Measurements from ENCODE around the gene CHD9NB. TPM values are rescaled to one million over a fixed set of nuclear protein-coding genes. Genes with fewer than 3 reads are reported as not detected.
A peak's percentile ranks its signal among the peaks of the same experiment; 100 is the strongest.

Gene CHD9NB
- 10 to 100 TPM in 1 of 5 donors, 1 to 10 TPM in 4; 2.0 to 12.1 (median 7.9) TPM for polyA plus RNA-seq (ENCODE audit: insufficient read depth in 1 of 5, insufficient read length in 5 of 5, low replicate concordance in 1 of 5)
- long read RNA-seq, donor 1, partial matches to known transcripts, result 16 of 16 reads
- long read RNA-seq, donor 1, other reads (novel, unspliced or antisense), result 0 of 16 reads
- long read RNA-seq, donor 2, result 0 reads
- long read RNA-seq, donor 3, partial matches to known transcripts, result 13 of 13 reads
- long read RNA-seq, donor 3, other reads (novel, unspliced or antisense), result 0 of 13 reads
- long read RNA-seq, donor 4, result 0 reads
- long read RNA-seq, donor 5, result 0 reads
- long read RNA-seq, donor 6, result 0 reads
- long read RNA-seq, donor 7, partial matches to known transcripts, result 98 of 98 reads
- long read RNA-seq, donor 7, other reads (novel, unspliced or antisense), result 0 of 98 reads
- long read RNA-seq, donor 8, result 0 reads

DNA sequence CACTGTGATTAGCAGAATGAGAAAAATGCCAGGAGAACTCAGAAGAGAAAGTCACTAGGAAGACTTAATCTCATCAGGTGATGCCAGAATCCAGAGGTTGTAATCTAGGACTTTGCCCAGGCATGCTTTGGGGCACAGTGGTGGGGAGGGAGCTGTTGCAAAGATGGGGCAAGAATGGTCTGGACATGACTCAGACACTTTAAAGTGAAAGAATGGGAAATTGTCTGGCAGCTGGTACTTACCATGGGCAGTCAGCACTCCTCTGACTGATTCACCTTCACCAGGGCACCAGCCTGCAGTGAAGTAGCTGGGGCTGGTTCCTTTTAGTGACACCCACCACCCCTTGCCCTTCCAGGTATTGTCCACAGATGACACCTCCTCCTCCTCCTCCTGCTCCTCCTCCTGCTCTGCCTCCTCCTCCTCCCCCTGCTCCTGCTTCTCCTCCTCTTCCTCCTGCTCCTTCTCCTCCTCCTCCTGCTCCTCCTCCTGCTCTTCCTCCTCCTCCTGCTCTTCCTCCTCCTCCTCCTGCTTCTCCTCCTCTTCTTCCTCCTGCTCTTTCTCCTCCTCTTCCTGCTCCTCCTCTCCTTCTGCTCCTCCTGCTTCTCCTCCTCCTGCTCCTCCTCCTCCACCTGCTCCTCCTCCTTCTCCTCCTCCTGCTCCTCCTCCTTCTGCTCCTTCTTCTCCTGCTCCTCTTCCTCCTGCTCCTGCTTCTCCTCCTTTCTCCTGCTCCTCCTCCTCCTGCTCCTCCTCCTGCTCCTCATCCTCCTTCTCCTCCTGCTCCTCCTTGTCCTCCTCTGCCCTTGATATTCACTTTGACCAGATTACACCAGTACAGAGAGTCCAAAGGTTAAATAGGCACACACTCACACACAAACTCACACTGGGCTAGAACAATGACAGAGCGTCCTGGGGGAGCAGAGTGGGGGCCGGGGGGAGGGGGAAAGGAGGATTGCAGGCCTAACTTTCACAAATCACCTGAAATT is at the start of gene CHD9NB:
CHD9NB (minus strand) TSS at position 379 of the 983 bp plus-strand sequence. CDS start 8,739 bp downstream, outside the sequence.
- DNase-seq, result no peak

DNA sequence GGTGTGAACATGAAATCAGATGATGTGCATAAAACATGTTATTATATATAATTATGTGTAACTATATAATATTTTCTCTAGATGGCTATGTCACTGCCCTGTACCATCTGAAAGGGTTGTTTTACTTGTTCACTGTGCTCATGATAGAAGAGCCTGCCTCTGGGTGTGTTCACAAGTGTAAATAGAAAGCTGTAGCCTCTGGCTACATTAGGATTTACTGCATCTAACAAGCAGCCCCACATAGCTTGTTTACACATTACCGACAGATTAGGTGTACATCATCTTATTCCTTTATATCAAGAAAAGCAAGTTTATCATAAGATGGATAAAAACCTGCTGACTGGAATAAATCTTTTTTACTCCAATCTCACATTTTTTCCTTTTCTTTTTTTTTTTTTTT is 48.2 kb upstream of the CHD9NB start:
- DNase-seq, result no peak

DNA sequence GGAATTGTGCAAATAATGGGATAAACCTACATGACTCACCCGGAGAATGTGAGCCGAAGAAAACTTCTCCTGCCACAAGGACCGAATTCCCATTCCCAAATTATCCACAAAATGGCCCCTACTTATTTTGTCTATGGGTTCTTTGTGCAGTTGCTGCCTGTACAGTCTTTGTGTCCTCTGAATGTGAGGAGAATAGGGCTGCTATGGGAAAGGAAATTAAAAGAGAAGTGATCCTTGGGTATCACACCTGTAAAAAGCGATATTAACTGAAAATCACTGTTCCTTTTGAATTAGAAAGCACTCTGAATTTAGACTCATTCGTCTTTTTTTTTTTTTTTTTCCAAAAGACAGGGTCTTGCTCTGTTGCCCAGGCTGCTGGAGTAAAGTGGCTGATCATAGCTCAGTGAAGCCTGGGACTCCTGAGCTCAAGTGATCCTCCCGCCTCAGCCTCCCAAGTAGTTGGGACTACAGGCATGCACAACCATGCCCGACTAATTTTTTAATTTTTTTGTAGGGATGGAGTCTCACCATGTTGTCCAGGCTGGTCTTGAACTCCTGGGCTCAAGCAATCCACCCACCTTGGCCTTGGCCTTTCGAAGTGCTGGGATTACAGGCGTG is 47.5 kb upstream of the CHD9NB start:
- no peak for DNase-seq

DNA sequence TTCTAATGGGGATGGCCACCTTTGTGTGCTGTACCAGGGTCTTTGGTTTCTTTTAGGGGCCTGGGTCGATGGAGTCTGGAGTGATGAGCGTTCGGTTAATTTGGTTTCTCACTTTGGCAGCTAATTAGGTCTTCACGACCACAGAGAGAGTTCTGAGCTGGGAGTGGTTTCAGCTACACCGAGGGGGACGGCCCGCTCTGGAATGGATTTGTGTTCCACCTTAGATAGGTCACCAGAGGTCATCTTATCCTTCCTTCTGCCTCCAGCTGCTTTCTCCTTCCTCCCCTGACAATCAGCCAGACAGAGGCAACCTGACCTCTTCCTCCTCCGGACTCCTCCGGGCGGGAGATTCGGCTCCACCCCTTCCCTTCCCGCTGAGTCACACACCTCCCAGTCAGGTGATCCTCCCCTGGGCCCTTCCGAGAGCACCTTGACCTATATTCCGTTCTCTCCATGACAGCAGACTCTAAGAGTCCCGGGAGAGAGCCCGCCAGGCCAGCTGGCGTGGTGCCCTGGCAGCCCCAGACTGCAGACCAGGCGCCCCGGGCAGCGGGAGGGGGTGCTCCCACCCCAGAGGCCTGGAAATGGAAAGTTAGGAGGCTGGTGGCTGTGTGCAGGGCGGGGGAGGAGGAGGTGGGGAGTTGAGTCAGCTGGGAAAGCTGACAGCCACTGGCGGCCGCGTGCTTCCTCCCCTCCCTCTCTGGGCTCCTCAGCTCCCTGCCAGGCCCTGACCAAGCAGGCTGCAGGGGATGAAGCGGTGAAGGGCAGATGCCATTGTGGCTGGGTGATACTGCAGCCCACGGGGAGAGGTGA is 46.8 kb upstream of the CHD9NB start:
- peak; percentile 88 to 90 for DNase-seq

DNA sequence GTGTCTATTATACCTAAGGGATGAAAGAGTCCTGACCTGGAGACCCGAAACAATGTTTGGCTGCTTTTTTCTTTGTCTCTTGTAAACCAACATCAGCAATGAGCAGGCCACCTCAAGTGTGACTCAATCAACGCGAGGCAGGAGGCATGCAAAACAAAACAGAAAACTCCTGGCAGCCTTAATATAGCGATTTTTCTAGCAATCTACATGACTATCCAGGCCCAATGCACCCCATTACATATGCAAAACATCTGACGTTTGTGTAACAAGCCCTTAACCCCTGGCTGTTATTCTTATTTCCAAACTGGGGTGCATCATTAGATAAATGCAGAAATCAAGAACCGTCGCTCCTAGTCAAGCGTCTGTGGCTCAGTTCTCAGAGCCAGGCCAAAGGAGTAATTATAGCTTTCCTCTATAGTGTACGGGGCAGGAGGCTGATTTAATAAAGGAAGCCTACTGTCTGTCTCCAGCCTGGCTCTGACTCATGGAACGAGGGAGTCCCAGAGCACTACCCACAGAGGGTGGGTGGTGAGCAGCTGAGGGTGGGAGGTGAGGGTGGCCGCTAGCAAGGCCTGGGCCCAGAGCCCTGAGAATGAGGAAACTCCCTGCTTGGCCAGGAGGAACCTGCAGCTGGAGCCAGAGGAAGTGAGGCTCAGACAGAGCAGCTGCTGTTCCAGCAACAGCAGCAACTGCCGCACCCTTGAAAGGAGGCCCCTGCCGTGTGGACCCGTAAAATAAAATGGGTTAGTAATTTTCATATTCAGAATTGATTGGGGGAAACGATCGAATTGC is 46.0 kb upstream of the CHD9NB start:
- peak; percentile 86 for DNase-seq

DNA sequence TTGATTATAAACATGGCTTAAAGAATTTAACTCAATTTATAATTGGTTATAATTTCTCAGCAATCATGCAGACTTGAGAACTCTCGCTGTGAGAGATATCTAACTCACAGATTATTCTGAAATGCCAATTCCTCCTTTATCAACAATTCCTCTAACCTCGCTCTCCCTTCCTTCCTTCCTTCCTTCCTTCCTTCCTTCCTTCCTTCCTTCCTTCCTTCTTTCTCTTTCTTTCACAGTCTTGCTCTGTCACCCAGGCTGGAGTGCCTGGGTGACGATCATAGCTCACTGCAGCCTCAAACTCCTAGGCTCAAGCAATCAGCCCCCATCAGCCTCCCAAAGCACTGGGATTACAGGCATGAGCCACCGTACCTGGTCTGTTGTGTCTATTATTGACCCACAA is 44.5 kb upstream of the CHD9NB start:
- DNase-seq, result no peak

DNA sequence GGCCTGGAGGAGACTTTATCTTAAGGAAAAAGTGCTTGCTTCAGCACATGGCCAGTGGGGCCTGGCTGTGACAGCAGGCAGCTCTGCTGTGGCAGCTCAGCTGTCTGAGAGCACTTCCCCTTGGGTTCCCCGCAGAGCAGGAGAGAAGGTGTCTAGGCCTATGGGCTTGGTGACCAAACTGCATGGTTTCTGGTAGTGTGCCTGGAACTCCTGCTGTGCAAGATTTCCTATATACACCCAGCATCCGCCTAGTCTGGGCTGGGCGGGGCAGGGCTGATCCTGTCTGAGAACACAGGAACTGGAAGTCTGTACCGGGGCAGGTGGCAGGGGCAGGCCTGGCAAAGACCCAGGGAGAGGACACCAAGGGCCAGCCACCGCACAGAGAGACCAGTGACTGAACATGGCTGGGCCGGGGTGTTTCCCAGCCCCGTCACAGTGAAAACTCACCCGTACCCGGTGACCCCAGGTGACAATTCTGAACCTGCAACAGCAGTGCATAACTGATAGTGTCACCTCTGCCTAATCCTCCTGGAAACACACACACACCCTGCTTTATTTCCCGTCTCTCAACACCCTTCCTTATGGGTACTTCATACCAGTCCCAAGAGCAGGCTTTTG is 41.4 kb upstream of the CHD9NB start:
- DNase-seq, result no peak

DNA sequence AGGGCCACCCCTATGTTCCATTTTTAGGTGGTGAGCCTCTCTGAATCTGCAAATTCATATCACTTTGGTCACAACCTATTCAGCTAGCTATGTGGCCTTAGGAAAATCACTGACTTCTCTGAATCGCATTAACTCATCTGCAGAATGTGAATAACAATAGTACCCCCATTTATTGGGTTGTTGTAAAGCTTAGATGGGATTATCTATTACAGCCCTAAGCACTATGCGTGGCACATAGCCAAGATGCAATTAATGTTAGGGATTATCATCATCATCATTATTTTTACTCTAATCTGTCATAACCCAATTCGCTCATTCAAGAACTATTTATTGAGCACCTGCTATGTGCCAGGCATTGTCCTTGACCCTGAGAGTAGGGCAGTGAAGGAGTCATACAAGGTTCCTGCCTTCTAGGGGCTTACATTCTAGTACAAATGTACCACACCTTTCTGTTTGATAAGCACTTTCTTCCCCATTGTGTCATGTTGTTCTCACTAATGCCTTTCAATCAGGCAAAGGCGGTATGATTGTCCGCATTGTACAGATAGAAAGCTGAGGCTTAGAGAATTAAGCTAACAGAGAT is 40.6 kb upstream of the CHD9NB start:
- DNase-seq, result no peak

DNA sequence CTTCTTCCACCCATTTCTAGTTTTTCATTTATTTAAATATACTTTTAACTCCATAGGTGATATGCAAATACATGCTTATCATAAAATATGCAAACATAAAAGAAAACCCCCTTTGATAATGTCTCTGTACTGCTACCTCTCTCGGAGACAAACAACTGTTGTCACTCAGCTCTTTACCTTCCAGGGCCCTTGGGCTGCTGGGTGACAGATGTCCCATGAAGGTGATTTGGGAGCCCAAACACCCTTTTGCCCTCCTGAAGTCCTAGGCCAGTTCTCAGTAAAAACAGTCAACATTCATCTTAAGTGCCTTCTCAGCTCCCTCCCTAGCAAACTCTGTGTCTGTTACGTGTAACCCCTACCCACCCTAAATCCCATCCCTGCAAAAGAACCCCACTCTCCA is 39.6 kb upstream of the CHD9NB start:
- DNase-seq, result no peak

DNA sequence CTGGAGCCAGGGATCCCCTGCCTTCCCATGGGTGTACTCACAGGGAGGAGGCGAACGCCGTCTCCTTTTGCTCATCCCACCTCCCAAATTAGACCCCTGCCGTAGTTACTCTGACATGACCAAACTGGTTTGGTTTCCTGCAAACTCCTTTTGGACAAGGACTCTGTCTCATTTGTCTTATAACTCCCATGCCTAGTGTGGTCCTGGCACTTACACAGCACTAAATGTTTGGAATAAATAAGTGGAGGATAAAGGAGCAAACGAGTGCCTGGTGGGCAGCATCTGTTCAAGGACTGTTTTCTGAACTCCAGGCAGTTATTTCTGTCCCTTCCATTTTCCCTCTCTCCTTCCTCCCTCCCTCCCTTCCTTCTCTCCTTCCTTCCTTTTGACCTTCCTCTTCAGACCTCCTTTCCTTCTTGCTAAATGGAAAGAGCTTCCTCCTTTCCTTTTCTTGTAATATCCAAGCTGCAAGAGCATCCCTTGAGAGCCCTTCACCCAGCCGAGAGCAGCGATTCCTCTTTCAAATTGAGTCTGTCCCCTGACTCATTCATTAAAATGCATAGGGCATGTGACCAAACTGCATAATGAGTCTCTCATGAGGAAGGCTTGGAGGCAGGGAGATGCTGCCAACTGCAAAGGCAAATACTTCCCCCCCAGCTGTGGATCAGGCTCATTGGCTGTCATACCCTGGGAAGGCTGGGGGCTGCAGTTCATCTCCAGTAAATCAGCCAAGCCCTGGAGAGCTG is 38.9 kb upstream of the CHD9NB start:
- peak; percentile 76 to 77 for DNase-seq

DNA sequence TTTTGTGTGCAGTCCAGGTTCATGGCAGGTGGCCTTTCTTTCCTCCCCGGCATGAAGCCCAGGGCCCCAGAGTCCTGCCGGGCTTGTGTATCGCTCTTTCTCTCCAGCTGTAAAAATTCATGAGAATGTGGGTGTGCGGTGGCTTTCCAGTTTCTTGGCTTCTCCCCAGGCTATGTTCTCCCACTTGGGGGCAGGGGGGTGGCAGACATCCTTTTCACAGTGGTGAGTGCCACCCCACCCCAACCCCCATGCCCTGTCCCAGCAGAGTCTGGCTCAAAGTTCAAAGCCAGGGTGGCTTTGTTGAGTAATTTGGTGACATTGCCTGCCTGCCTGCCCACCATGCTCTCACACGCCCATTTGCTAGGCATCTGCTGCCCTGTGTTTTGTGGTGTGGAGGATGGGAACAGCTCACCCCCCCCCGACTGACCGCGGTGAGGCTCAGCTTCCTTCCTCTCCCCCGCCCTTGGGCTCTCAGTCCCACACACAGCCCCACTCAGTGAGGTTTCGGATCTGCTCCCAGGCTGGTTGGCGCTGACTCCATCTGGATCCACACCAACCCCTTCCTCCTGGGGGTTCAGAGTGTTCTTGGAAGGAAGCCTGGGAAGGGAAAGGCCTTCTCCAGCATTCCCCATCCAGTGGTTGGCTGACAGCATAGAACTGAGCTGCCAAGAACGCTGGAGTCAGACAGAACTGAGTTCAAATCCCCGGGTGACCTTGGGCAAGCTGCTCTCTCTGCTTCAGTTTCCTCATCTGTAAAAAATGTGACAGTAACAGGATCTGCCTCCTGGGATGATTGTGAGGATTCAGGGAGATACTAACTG is 38.1 kb upstream of the CHD9NB start:
- peak; percentile 92 to 94 for DNase-seq

DNA sequence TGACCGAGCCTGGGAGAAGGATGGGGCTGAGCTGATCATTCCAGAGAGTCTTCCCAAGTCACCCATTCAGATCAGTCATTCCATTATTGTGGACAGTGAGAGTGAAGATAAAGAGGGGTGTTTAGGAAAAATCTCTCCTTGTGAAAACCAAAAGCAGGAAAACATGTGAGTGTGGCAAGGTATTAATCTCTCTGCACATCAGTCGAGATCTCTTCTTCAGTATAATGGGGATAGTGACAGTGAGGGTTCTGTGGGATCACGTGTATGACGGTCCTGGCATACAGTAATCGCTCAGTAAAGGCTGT is 37.5 kb upstream of the CHD9NB start:
- no peak for DNase-seq

DNA sequence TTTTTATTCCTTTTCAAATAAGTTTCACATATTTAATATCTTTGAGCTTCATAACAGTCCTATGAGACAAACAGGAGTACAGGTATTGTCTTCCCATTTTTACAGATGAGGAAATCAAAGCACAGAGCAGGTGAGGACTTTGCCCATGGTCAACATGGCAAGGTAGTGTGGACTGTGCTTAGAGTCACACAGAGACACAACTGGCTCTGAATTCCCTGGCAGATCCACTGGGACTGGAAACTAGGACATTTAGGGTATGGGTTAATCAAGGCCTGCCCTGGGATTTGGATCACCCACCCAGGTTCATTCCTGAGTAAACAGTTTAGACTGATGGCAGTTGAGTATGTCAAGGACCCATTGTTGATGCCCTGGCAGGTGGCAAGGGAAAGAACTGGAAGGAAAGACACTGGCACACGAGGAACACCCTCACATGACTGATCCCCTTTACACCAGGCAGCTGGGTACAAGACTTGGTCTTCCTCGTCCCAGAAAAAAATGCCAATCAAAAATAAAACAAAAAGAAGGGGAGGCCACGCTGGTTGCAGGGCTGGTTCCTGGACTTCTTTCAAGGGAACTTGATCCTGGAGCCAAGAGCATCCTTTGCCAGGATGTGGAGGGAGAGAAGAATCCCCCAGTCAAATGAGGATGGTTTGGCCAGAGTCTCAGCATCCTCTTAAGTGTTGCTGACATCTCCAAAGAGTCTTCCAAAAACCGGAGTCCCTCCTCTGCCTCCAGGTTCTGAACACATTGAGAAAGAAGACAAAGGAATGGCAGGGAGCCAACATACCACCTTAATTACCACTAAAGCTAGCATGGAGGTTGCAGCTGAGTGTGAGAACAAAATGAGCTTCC is 37.0 kb upstream of the CHD9NB start:
- no peak for DNase-seq

DNA sequence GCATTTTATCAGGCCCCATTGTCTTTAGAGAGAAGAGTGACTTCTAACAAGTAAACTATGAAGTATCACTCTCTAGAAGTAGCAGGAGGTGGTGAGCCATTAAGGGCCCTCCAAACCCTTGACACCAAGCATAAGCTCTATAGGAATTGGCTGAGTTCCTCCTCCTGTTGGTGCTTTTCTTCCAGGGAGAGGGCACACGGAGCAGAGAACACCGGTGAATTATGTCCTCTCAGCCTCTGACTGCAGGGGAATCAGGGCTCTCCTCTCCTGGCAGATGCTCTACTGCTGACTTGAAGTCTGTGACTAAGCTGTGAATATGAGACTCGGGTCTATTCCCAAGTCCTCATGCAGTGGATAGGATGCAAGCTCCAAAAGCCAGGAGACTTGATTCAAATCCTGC is 34.4 kb upstream of the CHD9NB start:
- no peak for DNase-seq

DNA sequence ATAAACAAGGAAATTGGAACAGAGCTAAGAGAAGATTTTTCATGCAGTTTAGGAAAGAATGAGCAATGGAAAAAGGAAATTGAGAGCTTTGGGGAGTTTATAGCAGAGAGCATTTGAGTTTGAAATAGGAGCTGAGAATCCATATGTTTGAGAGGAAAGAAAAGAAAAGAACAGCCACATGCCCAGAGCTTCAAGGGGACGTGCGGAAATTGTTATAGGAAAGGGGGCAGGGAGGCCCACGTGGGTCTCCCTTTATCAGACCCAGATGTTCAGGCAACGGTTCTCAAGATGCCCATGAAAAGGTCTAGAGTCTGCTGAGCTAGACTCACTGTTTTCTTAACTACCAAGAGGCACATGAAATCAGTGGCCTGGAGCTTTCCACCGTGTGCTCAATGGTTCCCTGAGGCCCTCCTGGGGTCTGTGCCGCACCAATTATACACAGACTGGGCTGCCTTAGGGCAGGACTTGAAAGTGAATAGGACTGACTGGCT is 33.3 kb upstream of the CHD9NB start:
- DNase-seq, result no peak

DNA sequence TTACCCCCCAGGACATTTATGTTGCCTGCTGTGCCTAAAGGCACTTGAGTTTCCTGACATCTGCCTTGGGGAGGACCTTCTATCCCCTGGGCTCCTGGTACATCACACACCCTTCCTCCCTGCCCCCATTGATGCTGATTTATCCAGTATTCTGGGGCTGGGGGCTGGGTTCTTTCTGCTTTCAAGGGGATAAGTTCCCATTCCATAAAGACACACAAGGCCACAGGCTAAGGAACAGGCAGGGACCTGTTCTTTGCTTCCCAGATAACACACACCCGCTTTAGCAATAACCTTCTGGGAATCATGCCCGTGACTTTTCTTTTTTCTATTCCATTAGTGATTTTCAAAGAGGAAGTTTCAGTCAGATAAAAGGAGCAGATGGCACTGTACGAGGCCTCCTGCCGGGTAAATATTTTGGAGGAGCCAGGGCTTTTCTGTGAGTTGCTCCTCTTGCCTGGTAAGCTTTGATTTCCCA is 32.7 kb upstream of the CHD9NB start:
- DNase-seq, result peak in 1 of 2 donors; percentile 53

Measured in right lung (tissue), 10 donors.